ENCODE data around the gene FAM234B. TPM values are rescaled to one million over a fixed set of nuclear protein-coding genes. Genes with fewer than 3 reads are reported as not detected.

The FAM234B gene
- total and polyA plus RNA-seq, 2 of the 8 experiments (the other 6 are each of a cell fraction or from before 2014, with no cell fraction given), result 12.5 to 29.1 TPM

GRCh38 chr12:13128291-13128965 is 84.2 kb downstream of the FAM234B start (continued):
- TF ChIP-seq CHD7 (IDR thresholded peaks at IDR 0.05; ENCODE audit: insufficient replicate concordance, low read length) (no peak), SP4 (IDR thresholded peaks at IDR 0.05; ENCODE audit: low read length) (no peak), BACH1 (IDR thresholded peaks at IDR 0.05; ENCODE audit: low read length) (no peak), E2F6 (IDR thresholded peaks at IDR 0.05) (no peak), GTF2F1 (IDR thresholded peaks at IDR 0.05; ENCODE audit: borderline replicate concordance, low read depth, low read length) (no peak), CBX8 (IDR thresholded peaks at IDR 0.05; ENCODE audit: borderline replicate concordance, low read depth, low read length) (no peak), CTCF (IDR thresholded peaks at IDR 0.05; ENCODE audit: control extremely low read depth in 1 of 3, insufficient read depth in 1 of 3, low read depth in 1 of 3, low read length in 3 of 3) (no peak)
